WTC11 (cell line): Measurements from ENCODE around the gene CCL17. TPM values are rescaled to one million over a fixed set of nuclear protein-coding genes. Genes with fewer than 3 reads are reported as not detected.

Source experiments
- ATAC-seq: fragments of 200-7000 bp; cut with Tn5 transposase; 2 replicates; pipeline ENCODE4 v1.10.0; 2021; ENCODE audit warnings: mild to moderate bottlenecking, moderate library complexity
- CTCF ChIA-PET: fragments of 300-600 bp; sonication (Branson Sonifier 250); formaldehyde crosslinking; loops from one replicate; lab custom pipeline; 2021; ENCODE audit warnings: antibody characterized with exemption; lab: Charles Lee
- POLR2A ChIA-PET: fragments of 350-600 bp; sonication (Branson Sonifier 250); formaldehyde crosslinking; loops from one replicate; lab custom pipeline; 2021; ENCODE audit warnings: antibody characterized with exemption; lab: Charles Lee
- DNase-seq: peaks from one replicate; pipeline ENCODE4 v3.0.0; 2021; ENCODE audit warnings: low spot score
- H3K27ac Mint-ChIP-seq: 2 replicates; pipeline ENCODE4 v1.8.0; 2021; ENCODE audit warnings: mixed read lengths
- H3K27me3 Mint-ChIP-seq: 2 replicates; pipeline ENCODE4 v1.8.0; 2021; ENCODE audit warnings: low read depth, mild to moderate bottlenecking, moderate library complexity, mixed read lengths
- H3K36me3 Mint-ChIP-seq: 2 replicates; pipeline ENCODE4 v1.8.0; 2021; ENCODE audit warnings: mixed read lengths
- H3K4me1 Mint-ChIP-seq: 2 replicates; pipeline ENCODE4 v1.8.0; 2022; ENCODE audit warnings: mixed read lengths
- H3K4me3 Mint-ChIP-seq: 2 replicates; pipeline ENCODE4 v1.8.0; 2021; ENCODE audit warnings: mild to moderate bottlenecking, moderate library complexity, mixed read lengths
- H3K9me3 Mint-ChIP-seq: 2 replicates; pipeline ENCODE4 v1.8.0; 2021; ENCODE audit warnings: mixed read lengths
- ARID4B ChIP-seq: sonication (generic); formaldehyde crosslinking; IDR thresholded peaks from 2 replicates; pipeline ENCODE4 v1.8.0; 2023; ENCODE audit warnings: missing genetic modification reagents, mild to moderate bottlenecking, borderline replicate concordance
- CREM ChIP-seq: sonication (generic); formaldehyde crosslinking; IDR thresholded peaks from 2 replicates; pipeline ENCODE4 v1.8.1; 2022; ENCODE audit warnings: mild to moderate bottlenecking, missing genetic modification reagents, moderate library complexity
- E2F1 ChIP-seq: sonication (generic); formaldehyde crosslinking; IDR thresholded peaks from 2 replicates; pipeline ENCODE4 v1.8.0; 2022; ENCODE audit warnings: mild to moderate bottlenecking, missing genetic modification reagents
- E2F4 ChIP-seq: sonication (generic); formaldehyde crosslinking; IDR thresholded peaks from 2 replicates; pipeline ENCODE4 v1.8.1; 2022; ENCODE audit warnings: low read depth, mild to moderate bottlenecking, moderate library complexity, missing genetic modification reagents, borderline replicate concordance
- ESRRA ChIP-seq: sonication (generic); formaldehyde crosslinking; IDR thresholded peaks from 2 replicates; pipeline ENCODE4 v1.8.1; 2022; ENCODE audit warnings: mild to moderate bottlenecking, missing genetic modification reagents, borderline replicate concordance
- FOXJ3 ChIP-seq: sonication (generic); formaldehyde crosslinking; IDR thresholded peaks from 2 replicates; pipeline ENCODE4 v1.9.0; 2021; ENCODE audit warnings: missing genetic modification reagents, mild to moderate bottlenecking, borderline replicate concordance
- IRF2 ChIP-seq: sonication (generic); formaldehyde crosslinking; IDR thresholded peaks from 2 replicates; pipeline ENCODE4 v1.8.0; 2022; ENCODE audit warnings: low read depth, missing genetic modification reagents, borderline replicate concordance
- JAZF1 ChIP-seq: fragments of 250-450 bp; sonication (Bioruptor Pico); IDR thresholded peaks from 2 replicates; pipeline ENCODE4 v1.9.0; 2021; ENCODE audit warnings: moderate library complexity, mild to moderate bottlenecking, inconsistent platforms
- RORB ChIP-seq: fragments of 250-450 bp; sonication (Bioruptor Pico); IDR thresholded peaks from 2 replicates; pipeline ENCODE4 v1.9.0; 2021; ENCODE audit warnings: mild to moderate bottlenecking
- TEAD4 ChIP-seq: sonication (generic); formaldehyde crosslinking; IDR thresholded peaks from 2 replicates; pipeline ENCODE4 v1.8.0; 2022; ENCODE audit warnings: mild to moderate bottlenecking, missing genetic modification reagents
- ZBTB21 ChIP-seq: sonication (generic); formaldehyde crosslinking; IDR thresholded peaks from 2 replicates; pipeline ENCODE4 v1.8.1; 2023; ENCODE audit warnings: mild to moderate bottlenecking, missing genetic modification reagents, borderline replicate concordance
- ZMAT4 ChIP-seq: fragments of 250-450 bp; sonication (Bioruptor Pico); IDR thresholded peaks from 2 replicates; pipeline ENCODE4 v1.9.0; 2021; ENCODE audit warnings: mild to moderate bottlenecking
- ZNF396 ChIP-seq: fragments of 250-450 bp; sonication (Bioruptor Pico); IDR thresholded peaks from 2 replicates; pipeline ENCODE4 v1.8.0; 2021; ENCODE audit warnings: mild to moderate bottlenecking, moderate library complexity, borderline replicate concordance
- ZNF425 ChIP-seq: fragments of 250-450 bp; sonication (Bioruptor Pico); conservative IDR thresholded peaks from 2 replicates; pipeline ENCODE4 v1.9.0; 2021; ENCODE audit warnings: mild to moderate bottlenecking
- ZNF671 ChIP-seq: fragments of 250-450 bp; sonication (Bioruptor Pico); IDR thresholded peaks from 2 replicates; pipeline ENCODE4 v1.8.0; 2021; ENCODE audit warnings: mild to moderate bottlenecking
- ZSCAN18 ChIP-seq: fragments of 250-450 bp; sonication (Bioruptor Pico); IDR thresholded peaks from 2 replicates; pipeline ENCODE4 v2.1.2; 2022; ENCODE audit warnings: mild to moderate bottlenecking, moderate library complexity
- total RNA-seq: library from RNA; stranded (reverse); gene quantifications from 3 replicates; pipeline ENCODE4 v1.2.3, GENCODE V29; 2021
- TF ChIP-seq, protein P1 (sequence below): sonication (generic); formaldehyde crosslinking; IDR thresholded peaks from 2 replicates; pipeline ENCODE4 v1.8.1; 2022; ENCODE audit warnings: mild to moderate bottlenecking, moderate library complexity, missing genetic modification reagents
- TF ChIP-seq, protein P2 (sequence below): sonication (generic); formaldehyde crosslinking; conservative IDR thresholded peaks from 2 replicates; pipeline ENCODE4 v1.8.1; 2023; ENCODE audit warnings: mild to moderate bottlenecking, low read depth, missing genetic modification reagents, moderate library complexity

CCL17 gene
- total RNA-seq, 1 experiment from 2014 or later, result not detected

- ChIA-PET CTCF (interaction anchor here (0.8 to 2.0 kb wide), 3 partner anchors 28 to 42 kb away, joined by 4 to 12 read pairs (median 6); no protein-coding TSS in a partner anchor), POLR2A (no interaction called here)
- Mint-ChIP-seq H3K36me3 (no peaks in the 10 kb centered on the region), H3K9me3 (no peaks in the 10 kb centered on the region), H3K4me1 (peaks cover 18% of the 10 kb centered on the region), H3K4me3 (no peak overlapping the region), H3K27me3 (no peaks in the 10 kb centered on the region), H3K27ac (no peak overlapping the region; the same call in 1 of the 2 replicates)
- peak; percentile 22 for ATAC-seq
- TF ChIP-seq IRF2 (CRISPR knock-in tag), result no peak
- no peak for TF ChIP-seq ZBTB21 (CRISPR knock-in tag)
- no peak for TF ChIP-seq ESRRA (CRISPR knock-in tag)
- TF ChIP-seq ZMAT4, result no peak
- TF ChIP-seq, protein P1, sequence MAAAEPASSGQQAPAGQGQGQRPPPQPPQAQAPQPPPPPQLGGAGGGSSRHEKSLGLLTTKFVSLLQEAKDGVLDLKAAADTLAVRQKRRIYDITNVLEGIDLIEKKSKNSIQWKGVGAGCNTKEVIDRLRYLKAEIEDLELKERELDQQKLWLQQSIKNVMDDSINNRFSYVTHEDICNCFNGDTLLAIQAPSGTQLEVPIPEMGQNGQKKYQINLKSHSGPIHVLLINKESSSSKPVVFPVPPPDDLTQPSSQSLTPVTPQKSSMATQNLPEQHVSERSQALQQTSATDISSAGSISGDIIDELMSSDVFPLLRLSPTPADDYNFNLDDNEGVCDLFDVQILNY, result no peak
- no peak for TF ChIP-seq CREM (CRISPR knock-in tag)
- no peak for TF ChIP-seq E2F4 (CRISPR knock-in tag)
- no peak for TF ChIP-seq TEAD4 (CRISPR knock-in tag)
- TF ChIP-seq, protein P2, sequence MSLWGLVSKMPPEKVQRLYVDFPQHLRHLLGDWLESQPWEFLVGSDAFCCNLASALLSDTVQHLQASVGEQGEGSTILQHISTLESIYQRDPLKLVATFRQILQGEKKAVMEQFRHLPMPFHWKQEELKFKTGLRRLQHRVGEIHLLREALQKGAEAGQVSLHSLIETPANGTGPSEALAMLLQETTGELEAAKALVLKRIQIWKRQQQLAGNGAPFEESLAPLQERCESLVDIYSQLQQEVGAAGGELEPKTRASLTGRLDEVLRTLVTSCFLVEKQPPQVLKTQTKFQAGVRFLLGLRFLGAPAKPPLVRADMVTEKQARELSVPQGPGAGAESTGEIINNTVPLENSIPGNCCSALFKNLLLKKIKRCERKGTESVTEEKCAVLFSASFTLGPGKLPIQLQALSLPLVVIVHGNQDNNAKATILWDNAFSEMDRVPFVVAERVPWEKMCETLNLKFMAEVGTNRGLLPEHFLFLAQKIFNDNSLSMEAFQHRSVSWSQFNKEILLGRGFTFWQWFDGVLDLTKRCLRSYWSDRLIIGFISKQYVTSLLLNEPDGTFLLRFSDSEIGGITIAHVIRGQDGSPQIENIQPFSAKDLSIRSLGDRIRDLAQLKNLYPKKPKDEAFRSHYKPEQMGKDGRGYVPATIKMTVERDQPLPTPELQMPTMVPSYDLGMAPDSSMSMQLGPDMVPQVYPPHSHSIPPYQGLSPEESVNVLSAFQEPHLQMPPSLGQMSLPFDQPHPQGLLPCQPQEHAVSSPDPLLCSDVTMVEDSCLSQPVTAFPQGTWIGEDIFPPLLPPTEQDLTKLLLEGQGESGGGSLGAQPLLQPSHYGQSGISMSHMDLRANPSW (CRISPR knock-in tag), result no peak
- TF ChIP-seq ZNF671 (CRISPR knock-in tag), result no peak
- DNase-seq, result no peak
Measured at GRCh38 chr16:57377080-57377841, 27.3 kb upstream of the CCL17 start.

DNA sequence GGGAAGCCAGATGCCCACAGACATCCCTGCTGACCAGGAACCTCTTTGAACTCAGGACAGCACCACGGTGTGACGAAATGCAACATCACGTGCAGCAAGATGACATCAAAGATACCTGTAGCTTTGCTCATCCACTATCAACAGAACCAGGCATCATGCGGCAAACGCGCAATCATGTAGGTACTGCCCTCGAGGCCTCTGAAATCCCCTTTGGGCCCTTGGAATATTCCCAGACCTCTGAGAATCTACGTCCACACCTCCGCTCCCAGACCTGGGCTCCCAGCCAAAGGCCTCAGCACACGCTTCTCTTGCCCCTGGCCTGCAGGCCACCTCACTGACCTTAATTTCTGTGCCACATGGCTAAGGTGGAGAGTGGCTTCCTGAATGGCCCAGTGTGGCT, 25.0 kb upstream of the CCL17 start:
- ChIA-PET POLR2A (no interaction called here), CTCF (no interaction called here)
- H3K36me3 Mint-ChIP-seq, result no peaks in the 10 kb centered on the region
- ATAC-seq (no peak), DNase-seq (no peak)
- H3K4me3 Mint-ChIP-seq, result no peak overlapping the region
- H3K4me1 Mint-ChIP-seq, result peaks cover 9% of the 10 kb centered on the region
- no peaks in the 10 kb centered on the region for H3K27me3 Mint-ChIP-seq
- no peaks in the 10 kb centered on the region for H3K9me3 Mint-ChIP-seq
- H3K27ac Mint-ChIP-seq, result no peak overlapping the region
- no peak for TF ChIP-seq FOXJ3 (CRISPR knock-in tag)
- no peak for TF ChIP-seq ZNF396 (CRISPR knock-in tag)
- TF ChIP-seq E2F1 (CRISPR knock-in tag), result no peak
- TF ChIP-seq ARID4B (CRISPR knock-in tag), result no peak
- no peak for TF ChIP-seq JAZF1
- TF ChIP-seq ZNF425 (CRISPR knock-in tag), result no peak
- TF ChIP-seq ZSCAN18 (CRISPR knock-in tag), result no peak
- TF ChIP-seq ZMAT4, result no peak
- no peak for TF ChIP-seq RORB (CRISPR knock-in tag)
